CD4-positive, alpha-beta T cell treated with Interleukin-2 at 100 ng/mL for 4 hours (primary cell): ENCODE measurements around the gene STARD3.

Source experiments
- DNase-seq: peaks from one replicate; pipeline ENCODE4 v3.0.0-alpha.2; 2020; ENCODE audit warnings: low spot score

The STARD3 gene

GRCh38 chr17:39621523-39622379, 15.2 kb upstream of the STARD3 start:
- peak; percentile 90 for DNase-seq

DNA sequence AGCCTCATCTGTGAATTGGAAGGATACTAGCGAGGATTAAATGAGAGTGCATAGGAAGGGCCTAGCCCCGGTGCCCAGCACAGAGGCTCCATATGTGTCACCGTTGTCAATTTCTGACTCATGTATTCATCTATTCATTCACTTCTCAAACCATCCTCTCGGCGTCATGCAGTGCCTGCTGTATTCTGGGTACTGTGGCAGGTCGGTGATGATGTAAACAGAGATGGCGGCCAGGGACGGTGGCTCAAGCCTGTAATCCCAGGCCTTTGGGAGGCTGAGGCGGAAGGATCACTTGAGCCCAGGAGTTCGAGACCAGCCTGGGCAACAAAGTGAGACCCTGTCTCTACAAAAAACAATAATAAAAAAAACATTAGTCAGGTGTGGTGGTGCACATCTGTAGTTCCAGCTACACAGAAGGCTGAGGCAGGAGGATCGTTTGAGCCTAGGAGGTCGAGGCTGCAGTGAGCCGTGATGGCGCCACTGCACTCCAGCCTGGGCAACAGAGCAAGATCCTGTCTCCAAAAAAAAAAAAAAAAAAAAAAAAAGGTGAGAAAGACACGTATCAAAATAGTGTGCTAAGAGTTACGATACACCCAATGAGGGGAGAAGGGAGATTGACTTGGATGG, 14.5 kb upstream of the STARD3 start:
- peak; percentile 67 for DNase-seq

GRCh38 chr17:39623356-39623950, 13.5 kb upstream of the STARD3 start:
- DNase-seq = peak; percentile 88

DNA sequence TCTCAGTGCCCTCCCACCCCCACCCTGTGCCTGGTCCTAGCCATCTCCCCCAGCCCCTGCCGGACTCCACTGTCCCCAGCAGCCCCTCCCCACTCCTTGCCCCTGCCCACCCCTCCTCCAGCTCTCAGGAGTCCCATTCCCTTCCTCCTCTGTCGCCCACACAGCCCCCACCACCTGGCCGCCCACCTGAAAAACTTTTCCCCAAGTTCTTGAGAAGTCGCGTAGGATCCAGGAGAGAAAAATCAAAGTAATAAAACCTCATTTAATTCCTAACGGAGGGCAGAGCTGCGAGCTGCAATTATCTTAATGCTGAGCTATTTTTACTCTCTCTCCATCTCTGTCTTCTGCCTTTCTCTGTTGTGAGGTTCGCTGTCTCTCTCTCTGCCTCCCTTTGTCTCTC, 12.6 kb upstream of the STARD3 start:
- DNase-seq = no peak

DNA sequence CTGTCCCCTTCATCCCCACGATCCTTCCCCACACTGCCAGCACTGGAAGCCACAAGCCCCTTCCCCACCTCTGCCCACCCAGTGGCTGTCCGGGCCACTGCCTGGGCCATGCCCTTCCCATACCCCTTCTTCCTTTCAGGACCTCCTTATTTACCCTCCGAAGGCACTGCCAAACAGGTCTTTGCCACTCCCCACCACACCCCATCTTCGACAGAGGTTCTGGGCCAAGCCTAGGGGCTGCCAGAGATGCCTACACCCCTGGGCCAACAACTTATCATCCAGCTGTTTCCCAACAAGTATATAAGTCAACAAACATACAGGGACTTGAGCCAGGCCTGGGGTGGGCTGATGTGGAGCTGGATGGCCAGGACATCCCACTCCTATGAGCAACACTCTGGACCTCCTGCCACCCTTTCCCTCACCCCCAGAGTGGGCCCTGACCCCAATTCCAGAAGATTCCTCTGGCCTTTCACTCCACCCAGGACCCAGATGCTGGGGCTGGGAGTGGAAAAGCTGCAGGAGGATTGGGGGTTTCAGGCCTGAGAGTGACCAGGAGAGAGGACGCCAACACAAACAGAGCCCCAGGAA, 11.7 kb upstream of the STARD3 start:
- DNase-seq = no peak

- no peak for DNase-seq
Observed at GRCh38 chr17:39626171-39627046, 10.5 kb upstream of the STARD3 start, which contains the start of gene PPP1R1B. TSS of gene PPP1R1B (plus strand) at chr17:39626952. CDS start at chr17:39627393, 441 bp downstream.

DNA sequence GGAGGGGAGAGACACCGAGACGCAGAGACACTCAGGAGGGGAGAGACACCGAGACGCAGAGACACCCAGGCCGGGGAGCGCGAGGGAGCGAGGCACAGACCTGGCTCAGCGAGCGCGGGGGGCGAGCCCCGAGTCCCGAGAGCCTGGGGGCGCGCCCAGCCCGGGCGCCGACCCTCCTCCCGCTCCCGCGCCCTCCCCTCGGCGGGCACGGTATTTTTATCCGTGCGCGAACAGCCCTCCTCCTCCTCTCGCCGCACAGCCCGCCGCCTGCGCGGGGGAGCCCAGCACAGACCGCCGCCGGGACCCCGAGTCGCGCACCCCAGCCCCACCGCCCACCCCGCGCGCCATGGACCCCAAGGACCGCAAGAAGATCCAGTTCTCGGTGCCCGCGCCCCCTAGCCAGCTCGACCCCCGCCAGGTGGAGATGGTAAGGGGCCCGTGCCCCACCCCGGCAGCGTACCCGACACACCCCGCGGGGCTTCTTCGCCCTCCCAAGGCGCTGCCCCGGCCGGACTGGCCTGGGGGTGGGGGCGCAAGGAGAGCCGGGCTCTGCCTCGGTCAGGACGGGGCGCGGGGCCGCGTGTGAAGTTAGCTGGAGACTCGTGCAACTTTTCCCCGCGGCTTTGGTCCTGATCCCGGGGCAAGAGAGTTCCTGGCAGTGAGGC, 9.8 kb upstream of the STARD3 start:
- no peak for DNase-seq

- DNase-seq = no peak
Observed at GRCh38 chr17:39627712-39628516, 9.0 kb upstream of the STARD3 start.

DNA sequence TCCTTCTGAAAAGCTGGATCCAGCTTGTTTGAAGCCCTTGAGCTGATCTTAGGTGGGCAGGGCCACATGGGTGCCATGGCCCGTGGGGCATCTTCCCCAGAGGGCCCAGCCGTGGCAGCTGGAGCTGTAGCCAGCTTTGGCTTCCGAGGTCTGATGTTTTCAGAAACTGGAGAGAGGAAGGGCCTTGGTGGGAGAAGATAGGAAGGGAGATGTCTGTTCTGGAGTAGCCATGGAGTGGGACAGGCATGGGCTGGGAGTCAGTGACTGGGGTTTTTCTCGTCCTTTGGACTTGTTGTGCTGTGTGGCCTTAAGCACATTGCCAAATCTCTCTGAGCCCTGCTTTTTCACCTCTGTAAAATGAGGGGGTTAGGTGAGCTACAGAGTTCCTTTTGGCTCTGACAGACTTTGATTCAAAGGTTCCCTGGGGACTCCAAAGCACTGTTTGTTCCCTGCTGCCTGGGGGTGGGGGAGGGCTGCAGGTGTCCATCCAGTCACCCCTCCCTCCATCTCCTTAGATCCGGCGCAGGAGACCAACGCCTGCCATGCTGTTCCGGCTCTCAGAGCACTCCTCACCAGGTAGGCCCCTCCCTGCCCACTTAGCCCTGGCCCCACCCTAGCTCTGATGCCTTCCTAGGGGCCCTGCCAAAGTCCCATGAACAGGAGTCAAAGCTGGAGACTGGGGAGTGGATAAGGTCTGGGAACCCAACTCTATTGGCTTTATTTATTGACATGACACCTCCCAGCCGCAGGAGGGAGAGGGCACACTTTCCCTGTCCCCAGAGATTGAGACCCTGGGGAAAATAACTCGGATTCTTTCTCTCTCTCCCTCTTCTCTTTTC, 8.1 kb upstream of the STARD3 start:
- no peak for DNase-seq

DNA sequence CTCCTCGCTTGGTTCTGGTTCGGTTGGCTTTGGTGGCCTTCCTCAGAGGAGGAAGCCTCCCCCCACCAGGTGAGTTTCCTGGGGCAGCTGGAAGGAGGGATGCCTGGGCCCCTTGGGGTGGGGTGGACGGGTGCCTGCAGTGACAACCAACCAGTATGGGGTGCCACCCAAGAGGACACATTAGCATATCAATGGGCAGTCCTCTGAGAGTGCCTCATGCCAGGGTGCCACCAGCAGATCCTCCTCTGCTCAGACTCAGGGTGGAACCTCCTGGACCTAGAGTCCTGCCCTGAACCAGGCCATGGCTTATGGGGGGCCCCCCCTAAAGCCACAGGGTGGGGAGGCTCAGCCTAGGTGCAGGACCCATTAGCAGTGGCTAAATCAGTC, 7.5 kb upstream of the STARD3 start:
- no peak for DNase-seq

DNA sequence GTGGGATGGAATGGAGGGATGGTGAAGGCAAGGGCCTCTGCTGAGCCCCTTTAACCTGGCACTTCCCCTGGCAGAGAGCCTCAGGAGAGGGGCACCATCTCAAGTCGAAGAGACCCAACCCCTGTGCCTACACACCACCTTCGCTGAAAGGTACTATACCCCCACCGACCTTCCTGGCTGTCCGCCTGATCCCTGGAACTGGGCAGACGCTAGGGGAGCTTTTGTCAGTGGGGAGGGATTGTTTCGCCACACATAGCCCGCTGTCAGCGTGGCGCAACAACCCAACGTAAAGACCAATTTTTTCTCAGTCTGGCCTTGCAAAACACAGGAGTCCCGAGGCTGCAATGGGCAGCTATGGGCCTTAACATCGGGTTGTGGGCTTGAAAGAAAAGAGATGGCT, 7.0 kb upstream of the STARD3 start:
- DNase-seq = no peak

DNA sequence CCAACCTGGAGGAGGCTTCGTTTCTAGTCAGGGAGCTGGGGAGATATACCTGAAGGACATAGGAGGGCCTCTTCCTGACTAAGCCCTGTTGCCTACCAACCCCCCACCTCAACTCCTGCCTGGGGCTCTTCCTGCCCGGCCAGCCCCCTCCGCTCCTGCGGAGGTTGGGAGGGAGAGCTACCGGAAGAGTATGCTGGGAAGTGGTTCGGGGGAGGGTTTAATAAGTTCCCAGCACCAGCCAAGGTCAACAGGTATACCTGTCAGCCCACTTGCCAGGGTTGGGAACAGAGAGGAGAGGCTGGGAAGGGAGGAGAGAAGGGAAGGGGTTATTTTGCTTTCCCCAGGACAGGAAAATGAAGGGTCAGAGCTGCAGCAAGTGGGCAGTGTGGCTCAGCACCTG, 5.5 kb upstream of the STARD3 start:
- no peak for DNase-seq

GRCh38 chr17:39632153-39632941, 4.6 kb upstream of the STARD3 start:
- no peak for DNase-seq

GRCh38 chr17:39633570-39634183, 3.3 kb upstream of the STARD3 start:
- DNase-seq = no peak

- DNase-seq = peak; percentile 58
Observed at GRCh38 chr17:39634384-39634871, 2.5 kb upstream of the STARD3 start.

- no peak for DNase-seq
Observed at GRCh38 chr17:39635614-39636176, 1.2 kb upstream of the STARD3 start.

GRCh38 chr17:39636587-39636926, 387 bp upstream of the STARD3 start:
- no peak for DNase-seq

- no peak for DNase-seq
Observed at GRCh38 chr17:39638317-39638716, 1.4 kb downstream of the STARD3 start.
